Astrocyte of the spinal cord (primary cell): Measurements from ENCODE around the gene C12orf42.

Source experiments
- DNase-seq: peaks from one replicate; pipeline ENCODE4 v3.0.0; 2011; ENCODE audit warnings: low read depth, low spot score
- H3K4me3 ChIP-seq: 2 replicates; pipeline ENCODE4 v1.5.1; 2011; ENCODE audit warnings: low read depth, mild to moderate bottlenecking, low read length, moderate library complexity
- CTCF ChIP-seq: IDR thresholded peaks from 2 replicates; pipeline ENCODE4 v1.5.1; 2012; ENCODE audit warnings: low read depth, mild to moderate bottlenecking, low read length, inconsistent platforms
- in situ Hi-C: cut with HindIII; loops from 2 replicates; pipeline ENCODE4 v1.10.0; 2017; ENCODE audit warnings: low sequenced_read_pairs

C12orf42 gene

GRCh38 chr12:103415681-103416080 lies 80.1 kb downstream of the C12orf42 start:
- DNase-seq: no peak
- no peak for TF ChIP-seq CTCF
- H3K4me3 ChIP-seq: no peak overlapping the region
- in situ Hi-C loops: no loop called here

GRCh38 chr12:103401421-103401820 lies 94.3 kb downstream of the C12orf42 start:
- H3K4me3 ChIP-seq: no peak overlapping the region
- in situ Hi-C loops: no loop called here
- TF ChIP-seq CTCF: no peak
- DNase-seq: no peak

- no peak overlapping the region for H3K4me3 ChIP-seq
- TF ChIP-seq CTCF: no peak
- in situ Hi-C loops: no loop called here
- DNase-seq: no peak
Observed at GRCh38 chr12:103399986-103400385, 95.8 kb downstream of the C12orf42 start.

DNA sequence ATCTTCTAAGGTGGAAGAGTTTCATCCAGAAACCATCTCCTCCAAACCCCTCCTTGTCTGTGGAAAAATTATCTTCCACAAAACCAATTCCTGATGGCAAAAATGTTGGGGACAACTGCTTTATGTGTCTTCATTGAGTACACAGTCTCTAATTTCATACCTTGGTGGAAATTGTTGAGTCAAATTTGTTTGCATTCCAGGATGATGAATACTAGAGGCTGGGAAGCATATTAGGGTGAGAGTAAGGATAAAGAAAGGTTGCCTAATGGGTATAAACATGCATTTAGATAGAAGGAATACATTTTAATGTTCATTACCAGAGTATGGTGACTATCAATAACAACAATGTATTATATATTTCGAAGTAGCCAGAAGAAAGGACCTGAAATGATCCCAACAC lies 98.2 kb downstream of the C12orf42 start:
- TF ChIP-seq CTCF: no peak
- no peak for DNase-seq
- in situ Hi-C loops: no loop called here

DNA sequence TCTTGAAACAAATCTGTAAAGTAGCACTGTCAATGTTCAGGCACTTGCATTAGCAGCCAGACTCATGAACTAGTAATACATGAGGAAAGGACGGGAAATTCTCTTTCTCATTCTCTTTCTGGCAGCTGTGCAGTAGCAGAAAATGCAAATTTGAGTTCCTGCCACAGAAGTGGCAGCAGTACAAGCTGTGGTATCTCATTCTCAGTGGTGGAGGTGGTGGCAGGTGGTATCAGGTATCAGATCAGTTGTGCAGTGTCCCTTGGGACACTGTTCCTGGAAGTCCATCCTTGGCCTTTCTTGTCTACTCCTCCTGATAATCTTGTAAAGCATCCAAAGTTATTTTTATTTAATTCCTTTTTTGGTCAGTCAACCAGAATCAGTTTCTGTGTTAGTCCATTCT lies 103.0 kb downstream of the C12orf42 start:
- DNase-seq: no peak
- TF ChIP-seq CTCF: no peak
- in situ Hi-C loops: no loop called here
- H3K4me3 ChIP-seq: no peak overlapping the region

More for the DNA sequence above, 98.2 kb downstream of the C12orf42 start:
- no peak overlapping the region for H3K4me3 ChIP-seq

DNA sequence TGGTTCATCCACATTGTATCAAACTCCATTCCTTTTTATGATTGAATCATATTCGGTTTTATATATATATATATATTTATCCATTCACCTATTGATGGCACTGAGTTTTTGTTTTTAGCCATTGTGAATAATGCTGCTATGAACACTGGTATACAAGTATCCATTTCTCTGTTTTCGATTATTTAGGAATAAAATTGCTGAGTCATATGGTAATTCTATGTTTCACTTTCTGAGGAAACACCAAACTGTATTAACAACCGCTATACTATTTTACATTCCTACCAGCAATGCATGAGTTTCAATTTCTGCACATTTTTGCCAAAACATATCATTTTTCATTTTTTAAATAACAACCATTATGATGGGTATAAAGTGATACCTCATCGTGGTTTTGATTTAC lies 104.7 kb downstream of the C12orf42 start:
- no peak for DNase-seq
- no peak overlapping the region for H3K4me3 ChIP-seq
- TF ChIP-seq CTCF: no peak
- in situ Hi-C loops: no loop called here

- TF ChIP-seq CTCF: no peak
- in situ Hi-C loops: no loop called here
- no peak for DNase-seq
- no peak overlapping the region for H3K4me3 ChIP-seq
Observed at GRCh38 chr12:103387385-103387784, 108.4 kb downstream of the C12orf42 start.
